ENCODE data around the gene PLXNC1. TPM values are rescaled to one million over a fixed set of nuclear protein-coding genes. Genes with fewer than 3 reads are reported as not detected.
A peak's percentile ranks its signal among the peaks of the same experiment; 100 is the strongest.

PLXNC1 gene
- total and polyA plus RNA-seq, 2 donors (not counting 1 experiment from before 2014, with no cell fraction given): 9.7 to 33.6 TPM

DNA sequence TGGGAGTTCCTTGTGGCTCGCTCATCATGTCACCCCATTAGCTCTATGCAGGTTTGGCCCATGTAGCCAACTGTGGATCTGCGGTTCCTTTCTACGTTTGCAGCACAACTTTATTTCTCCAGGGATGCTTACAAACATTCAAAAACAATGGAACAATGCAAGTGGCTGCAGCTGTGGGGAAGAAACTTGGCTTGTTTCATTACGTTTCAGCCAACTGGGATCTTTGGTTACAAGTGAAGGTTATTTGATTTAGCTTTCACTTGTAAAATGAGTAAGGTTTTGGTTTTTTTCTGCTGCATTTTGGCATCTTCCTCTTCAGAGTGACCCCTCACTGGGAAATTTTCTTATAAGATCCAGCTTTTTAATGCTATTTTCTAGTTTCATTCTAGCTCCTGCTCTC, 105.9 kb downstream of the PLXNC1 start:
- Histone ChIP-seq H3K79me2 (ENCODE audit: control insufficient read depth, insufficient read depth, low read length) (no peaks in the 10 kb centered on the region), H3K4me2 (replicated peaks; ENCODE audit: low read depth, low read length, poor library complexity, severe bottlenecking) (no peak overlapping the region), H3K9me3 (ENCODE audit: control extremely low read depth in 1 of 3, control insufficient read depth in 2 of 3, insufficient read depth in 1 of 3, low read length in 2 of 3) (no peaks in the 10 kb centered on the region), H2AFZ (ENCODE audit: insufficient read depth, low read depth, low read length, poor library complexity, severe bottlenecking) (no peak overlapping the region), H4K20me1 (ENCODE audit: control insufficient read depth, insufficient read depth, low read length, poor library complexity, severe bottlenecking) (no peaks in the 10 kb centered on the region), H3K27ac (ENCODE audit: low read length in 2 of 2) (no peak overlapping the region), H3K4me1 (ENCODE audit: control insufficient read depth in 2 of 2, insufficient read depth in 2 of 2, low read length in 2 of 2) (peaks cover 4 to 8% of the 10 kb centered on the region in 2 donors), H3K36me3 (replicated peaks in 1 of 2; ENCODE audit: control extremely low read depth in 1 of 2, control insufficient read depth in 1 of 2, extremely low read depth in 1 of 2, insufficient read depth in 2 of 2, low read length in 1 of 2) (peaks cover 17 to 44% of the 10 kb centered on the region in 2 experiments), H3K9ac (ENCODE audit: low read length) (no peak overlapping the region), H3K4me3 (ENCODE audit: control extremely low read depth in 1 of 5, extremely low read depth in 1 of 5, insufficient read depth in 1 of 5, low read depth in 2 of 5, low read length in 4 of 5) (no peak overlapping the region), H3K27me3 (replicated peaks in 1 of 4; ENCODE audit: control extremely low read depth in 1 of 4, control insufficient read depth in 3 of 4, insufficient read depth in 4 of 4, low read length in 3 of 4) (no peaks in the 10 kb centered on the region)
- peak overlapping the region; percentile 17 for H3K27ac Mint-ChIP-seq
- DNase-seq: no peak
- ATAC-seq (ENCODE audit: low read depth): no peak
- intact Hi-C loops (cut with micrococcal nuclease): no loop called here
- H3K27me3 Mint-ChIP-seq: no peaks in the 10 kb centered on the region
- CTCF ChIA-PET: interaction anchor here (0.9 to 1.2 kb wide), 2 partner anchors 8 to 120 kb away, joined by 3 read pairs; no protein-coding TSS in a partner anchor
- POLR2A ChIA-PET: no interaction called here
- no peak for TF ChIP-seq EZH2 (IDR thresholded peaks at IDR 0.05; ENCODE audit: borderline replicate concordance, insufficient read depth, low read depth, low read length, poor library complexity, severe bottlenecking)
- TF ChIP-seq, protein P1, sequence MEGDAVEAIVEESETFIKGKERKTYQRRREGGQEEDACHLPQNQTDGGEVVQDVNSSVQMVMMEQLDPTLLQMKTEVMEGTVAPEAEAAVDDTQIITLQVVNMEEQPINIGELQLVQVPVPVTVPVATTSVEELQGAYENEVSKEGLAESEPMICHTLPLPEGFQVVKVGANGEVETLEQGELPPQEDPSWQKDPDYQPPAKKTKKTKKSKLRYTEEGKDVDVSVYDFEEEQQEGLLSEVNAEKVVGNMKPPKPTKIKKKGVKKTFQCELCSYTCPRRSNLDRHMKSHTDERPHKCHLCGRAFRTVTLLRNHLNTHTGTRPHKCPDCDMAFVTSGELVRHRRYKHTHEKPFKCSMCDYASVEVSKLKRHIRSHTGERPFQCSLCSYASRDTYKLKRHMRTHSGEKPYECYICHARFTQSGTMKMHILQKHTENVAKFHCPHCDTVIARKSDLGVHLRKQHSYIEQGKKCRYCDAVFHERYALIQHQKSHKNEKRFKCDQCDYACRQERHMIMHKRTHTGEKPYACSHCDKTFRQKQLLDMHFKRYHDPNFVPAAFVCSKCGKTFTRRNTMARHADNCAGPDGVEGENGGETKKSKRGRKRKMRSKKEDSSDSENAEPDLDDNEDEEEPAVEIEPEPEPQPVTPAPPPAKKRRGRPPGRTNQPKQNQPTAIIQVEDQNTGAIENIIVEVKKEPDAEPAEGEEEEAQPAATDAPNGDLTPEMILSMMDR (IDR thresholded peaks at IDR 0.05): no peak
- 60% methylated on average over 1 of the region's 4 CpGs for WGBS (ENCODE audit: insufficient coverage)
- H3K4me3 Mint-ChIP-seq: no peak overlapping the region
- no peaks in the 10 kb centered on the region for H3K9me3 Mint-ChIP-seq (ENCODE audit: insufficient read depth)
- H3K4me1 Mint-ChIP-seq: peaks cover 12% of the 10 kb centered on the region

DNA sequence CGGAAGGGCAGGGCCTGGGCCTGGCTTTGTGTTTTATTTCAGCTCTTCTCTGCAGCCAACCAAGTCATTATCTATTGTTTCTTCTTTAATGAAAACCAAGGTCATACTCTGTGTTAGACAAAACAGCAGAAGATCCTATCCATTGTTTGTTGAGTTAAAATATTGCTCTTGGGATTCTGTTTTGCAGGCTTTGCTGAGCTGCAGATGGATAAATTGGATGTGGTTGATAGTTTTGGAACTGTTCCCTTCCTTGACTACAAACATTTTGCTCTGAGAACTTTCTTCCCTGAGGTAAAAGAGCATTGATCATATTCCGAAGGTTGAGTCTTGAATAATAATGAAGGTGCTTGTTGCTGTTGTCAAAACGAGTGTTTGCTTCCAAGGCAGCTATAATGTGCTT, 106.6 kb downstream of the PLXNC1 start:
- Histone ChIP-seq H4K20me1 (ENCODE audit: control insufficient read depth, insufficient read depth, low read length, poor library complexity, severe bottlenecking) (no peaks in the 10 kb centered on the region), H3K4me2 (replicated peaks; ENCODE audit: low read depth, low read length, poor library complexity, severe bottlenecking) (no peak overlapping the region), H3K27ac (ENCODE audit: low read length in 2 of 2) (no peak overlapping the region), H3K4me1 (ENCODE audit: control insufficient read depth in 2 of 2, insufficient read depth in 2 of 2, low read length in 2 of 2) (peaks cover 4 to 8% of the 10 kb centered on the region in 2 donors), H2AFZ (ENCODE audit: insufficient read depth, low read depth, low read length, poor library complexity, severe bottlenecking) (no peak overlapping the region), H3K9ac (ENCODE audit: low read length) (no peak overlapping the region), H3K36me3 (replicated peaks in 1 of 2; ENCODE audit: control extremely low read depth in 1 of 2, control insufficient read depth in 1 of 2, extremely low read depth in 1 of 2, insufficient read depth in 2 of 2, low read length in 1 of 2) (peaks cover 19 to 46% of the 10 kb centered on the region in 2 experiments), H3K27me3 (replicated peaks in 1 of 4; ENCODE audit: control extremely low read depth in 1 of 4, control insufficient read depth in 3 of 4, insufficient read depth in 4 of 4, low read length in 3 of 4) (no peaks in the 10 kb centered on the region), H3K9me3 (ENCODE audit: control extremely low read depth in 1 of 3, control insufficient read depth in 2 of 3, insufficient read depth in 1 of 3, low read length in 2 of 3) (no peaks in the 10 kb centered on the region), H3K4me3 (ENCODE audit: control extremely low read depth in 1 of 5, extremely low read depth in 1 of 5, insufficient read depth in 1 of 5, low read depth in 2 of 5, low read length in 4 of 5) (no peak overlapping the region), H3K79me2 (ENCODE audit: control insufficient read depth, insufficient read depth, low read length) (no peaks in the 10 kb centered on the region)
- intact Hi-C loops (cut with micrococcal nuclease): no loop called here
- ChIA-PET CTCF (interaction anchor here (1.1 to 1.2 kb wide), 2 partner anchors 14 to 121 kb away, joined by 3 read pairs; no protein-coding TSS in a partner anchor), POLR2A (no interaction called here)
- TF ChIP-seq, protein P1 (IDR thresholded peaks at IDR 0.05): no peak
- TF ChIP-seq EZH2 (IDR thresholded peaks at IDR 0.05; ENCODE audit: borderline replicate concordance, insufficient read depth, low read depth, low read length, poor library complexity, severe bottlenecking): no peak
- DNase-seq: no peak
- no peak for ATAC-seq (ENCODE audit: low read depth)
- no peak overlapping the region for H3K4me3 Mint-ChIP-seq
- H3K27me3 Mint-ChIP-seq: no peaks in the 10 kb centered on the region
- WGBS (ENCODE audit: insufficient coverage): 100% methylated on average over 1 of the region's 3 CpGs
- no peaks in the 10 kb centered on the region for H3K9me3 Mint-ChIP-seq (ENCODE audit: insufficient read depth)
- peaks cover 12% of the 10 kb centered on the region for H3K4me1 Mint-ChIP-seq
- H3K27ac Mint-ChIP-seq: no peak overlapping the region

All from B cell (primary cell).